GM21390 (cell line): ENCODE data around the gene CCDC187.
"Not testable (repeated sequence)": the region's sequence is repeated elsewhere in the genome, so short reads cannot be mapped to it uniquely, and the experiment has no call there.

Experiments used
- ATAC-seq: cut with Tn5 transposase; IDR thresholded peaks from one replicate; pipeline ENCODE4 v1.9.1; 2021; ENCODE audit not compliant: unreplicated experiment

Gene CCDC187

GRCh38 chr9:136273244-136273865 is 30.5 kb downstream of the CCDC187 start:
- ATAC-seq, result no peak

DNA sequence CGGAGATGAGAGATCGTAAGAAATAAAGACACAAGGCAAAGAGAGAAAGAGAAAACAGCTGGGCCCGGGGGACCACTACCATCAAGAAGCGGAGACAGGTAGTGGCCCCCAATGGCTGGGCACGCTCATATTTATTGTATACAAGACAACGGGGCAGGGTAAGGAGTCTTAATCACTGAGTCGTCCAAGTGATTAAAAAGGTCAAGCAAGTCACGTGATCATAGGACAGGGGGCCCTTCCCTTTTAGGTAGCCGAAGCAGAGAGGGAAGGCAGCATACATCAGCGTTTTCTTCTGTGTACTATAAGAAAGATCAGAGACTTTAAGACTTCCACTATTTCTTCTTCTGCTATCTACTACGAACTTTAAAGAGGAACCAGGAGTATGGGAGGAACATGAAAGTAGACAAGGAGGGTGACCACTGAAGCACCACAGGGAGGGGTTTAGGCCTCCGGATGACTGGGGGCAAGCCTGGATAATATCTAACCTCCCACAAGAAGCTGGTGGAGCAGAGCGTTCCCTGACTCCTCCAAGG is 33.7 kb downstream of the CCDC187 start:
- no peak for ATAC-seq

- ATAC-seq, result no peak
Measured at GRCh38 chr9:136268735-136269134, 35.2 kb downstream of the CCDC187 start.

DNA sequence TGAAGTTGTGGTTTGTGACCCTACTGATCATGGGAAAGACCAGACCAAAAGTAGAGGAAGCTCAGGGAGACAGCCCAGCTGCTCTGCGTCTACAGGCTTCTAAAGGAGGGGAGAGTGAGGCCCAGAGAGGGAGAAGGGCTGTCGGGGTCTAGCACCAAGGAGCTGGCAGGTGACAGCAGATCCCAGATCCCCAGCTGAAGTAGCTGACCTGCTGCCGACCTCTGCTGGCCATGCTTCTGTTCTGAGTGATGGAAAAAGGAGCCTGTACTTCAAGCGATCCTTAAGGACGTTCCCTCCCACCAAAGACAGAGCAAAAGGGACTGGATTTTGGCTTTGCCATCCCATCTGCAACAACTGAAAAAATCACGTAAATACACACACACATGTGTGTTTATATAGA is 35.6 kb downstream of the CCDC187 start:
- ATAC-seq, result no peak

GRCh38 chr9:136267261-136268111 is 36.4 kb downstream of the CCDC187 start:
- ATAC-seq, result peak; percentile 67

DNA sequence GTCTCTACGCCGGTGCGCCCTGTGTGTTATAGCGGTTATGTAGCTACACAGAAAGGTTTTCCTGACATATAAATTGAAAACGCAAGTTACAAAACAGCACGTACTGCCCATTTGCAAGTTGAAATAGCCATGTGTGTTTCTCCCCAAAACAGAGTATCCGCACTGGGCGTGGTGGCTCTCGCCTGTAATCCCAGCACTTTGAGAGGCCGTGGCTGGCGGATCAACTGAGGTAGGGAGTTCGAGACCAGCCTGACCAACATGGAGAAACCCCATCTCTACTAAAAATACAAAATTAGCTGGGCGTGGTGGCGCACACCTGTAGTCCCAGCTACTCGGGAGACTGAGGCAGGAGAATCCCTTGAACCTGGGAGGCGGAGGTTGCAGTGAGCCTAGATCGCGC is 37.3 kb downstream of the CCDC187 start:
- ATAC-seq, result not testable (repeated sequence)

GRCh38 chr9:136265561-136266355 is 38.1 kb downstream of the CCDC187 start:
- ATAC-seq, result no peak

- ATAC-seq, result no peak
Measured at GRCh38 chr9:136264441-136265405, 39.2 kb downstream of the CCDC187 start.

GRCh38 chr9:136264031-136264430 is 39.9 kb downstream of the CCDC187 start:
- ATAC-seq, result no peak

DNA sequence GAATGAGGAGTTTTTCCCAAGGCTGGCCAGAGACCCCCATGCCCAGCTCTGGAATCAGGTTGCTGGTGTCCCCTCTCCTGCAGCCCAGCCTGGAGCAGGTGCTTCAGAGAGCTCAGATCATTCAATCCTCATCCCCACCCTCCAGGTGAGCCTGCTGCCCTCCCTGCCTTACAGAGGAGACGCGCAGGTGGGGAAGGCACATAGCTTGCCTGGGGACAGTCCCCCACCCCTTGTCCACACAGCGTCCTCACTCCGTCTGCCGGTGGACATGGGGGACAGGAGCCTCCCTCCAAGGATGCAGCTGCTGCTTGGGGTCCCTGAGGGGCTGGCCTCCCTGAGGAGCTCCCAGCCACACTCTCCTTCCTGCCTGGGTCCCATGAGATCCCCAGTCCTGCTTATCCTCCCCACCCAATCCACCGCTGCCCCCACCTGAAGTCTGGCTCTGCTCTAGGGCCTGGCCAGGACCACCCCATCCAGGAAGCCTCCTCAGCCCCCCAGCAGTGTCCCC is 41.2 kb downstream of the CCDC187 start:
- ATAC-seq, result no peak

DNA sequence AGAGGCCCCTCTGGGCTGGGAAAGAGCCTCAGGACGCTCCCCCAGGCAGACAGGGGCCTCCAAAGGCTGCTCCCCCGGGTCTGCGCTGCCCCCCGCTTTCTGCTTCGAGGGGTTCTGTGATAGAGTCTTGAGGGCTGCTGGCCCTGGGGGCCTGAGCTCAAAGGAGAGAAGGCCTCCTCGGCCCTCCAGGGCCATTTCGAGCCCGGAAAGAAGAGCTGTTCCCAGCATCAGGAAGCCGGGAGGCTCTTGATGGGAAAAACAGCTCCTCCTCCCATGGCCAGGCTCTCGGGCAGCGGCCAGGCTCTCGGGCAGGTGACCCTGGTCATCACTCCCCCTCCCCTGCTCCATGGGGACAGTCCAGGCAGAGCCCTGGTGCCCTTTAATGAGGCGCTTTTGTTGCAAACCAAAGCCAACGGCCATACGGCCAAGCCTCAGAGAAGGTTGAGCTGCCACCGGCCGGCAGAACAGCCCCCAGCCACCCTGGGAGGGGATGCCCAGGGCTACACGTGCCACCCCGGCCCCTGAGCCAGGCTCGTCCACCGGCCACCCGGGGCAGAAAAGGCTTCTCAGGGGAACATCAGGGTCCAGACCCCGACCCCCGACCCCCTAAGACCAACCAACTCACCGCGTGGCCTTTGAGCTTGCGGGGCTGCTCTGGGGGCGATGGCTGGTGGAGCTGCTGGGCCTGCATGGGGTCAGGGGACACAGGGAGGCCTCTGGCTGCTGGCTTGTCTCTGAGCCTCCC is 42.0 kb downstream of the CCDC187 start:
- no peak for ATAC-seq

DNA sequence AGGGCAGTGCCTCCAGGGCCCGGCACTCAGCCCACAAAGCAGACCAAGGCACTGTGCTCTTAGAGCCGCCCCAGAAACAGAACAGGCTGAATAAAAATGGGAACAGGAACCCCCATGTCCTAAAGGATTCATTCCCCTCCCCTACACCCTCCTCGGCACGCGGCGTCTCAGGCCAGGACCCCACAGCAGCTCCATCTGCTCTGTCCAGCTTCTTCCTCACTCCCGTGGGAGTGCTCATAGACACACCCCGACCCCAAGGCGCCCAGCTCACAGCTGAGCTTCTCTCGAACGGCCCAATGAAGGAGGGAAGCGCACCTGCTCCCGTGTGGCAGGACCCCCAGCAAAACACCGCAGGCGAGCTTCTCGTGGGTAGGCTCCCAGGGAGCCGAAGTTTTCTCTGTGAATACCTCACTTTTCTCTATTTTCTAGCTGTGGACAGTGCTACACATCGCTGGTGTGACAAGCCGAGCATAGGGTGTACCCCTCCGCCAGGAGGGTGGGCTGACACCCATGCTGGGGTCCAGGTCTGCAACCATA is 42.9 kb downstream of the CCDC187 start:
- no peak for ATAC-seq

- no peak for ATAC-seq
Measured at GRCh38 chr9:136260521-136260920, 43.4 kb downstream of the CCDC187 start.

- ATAC-seq, result no peak
Measured at GRCh38 chr9:136259836-136260235, 44.1 kb downstream of the CCDC187 start.

DNA sequence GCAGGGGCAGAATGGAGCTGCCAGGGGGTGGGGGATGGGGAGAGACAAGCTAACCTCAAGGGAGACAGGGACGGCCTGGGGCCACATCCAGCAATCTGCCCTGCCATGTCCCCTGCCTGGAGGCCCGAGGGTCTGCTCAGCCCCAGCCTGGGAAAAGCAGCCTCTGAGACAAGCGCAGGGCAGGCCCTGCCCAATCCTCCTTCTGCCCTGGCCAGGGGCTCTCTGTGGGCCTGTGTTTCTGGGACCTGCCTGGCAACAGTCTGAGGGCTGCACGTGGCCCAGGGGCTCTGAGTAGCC is 44.4 kb downstream of the CCDC187 start:
- no peak for ATAC-seq

DNA sequence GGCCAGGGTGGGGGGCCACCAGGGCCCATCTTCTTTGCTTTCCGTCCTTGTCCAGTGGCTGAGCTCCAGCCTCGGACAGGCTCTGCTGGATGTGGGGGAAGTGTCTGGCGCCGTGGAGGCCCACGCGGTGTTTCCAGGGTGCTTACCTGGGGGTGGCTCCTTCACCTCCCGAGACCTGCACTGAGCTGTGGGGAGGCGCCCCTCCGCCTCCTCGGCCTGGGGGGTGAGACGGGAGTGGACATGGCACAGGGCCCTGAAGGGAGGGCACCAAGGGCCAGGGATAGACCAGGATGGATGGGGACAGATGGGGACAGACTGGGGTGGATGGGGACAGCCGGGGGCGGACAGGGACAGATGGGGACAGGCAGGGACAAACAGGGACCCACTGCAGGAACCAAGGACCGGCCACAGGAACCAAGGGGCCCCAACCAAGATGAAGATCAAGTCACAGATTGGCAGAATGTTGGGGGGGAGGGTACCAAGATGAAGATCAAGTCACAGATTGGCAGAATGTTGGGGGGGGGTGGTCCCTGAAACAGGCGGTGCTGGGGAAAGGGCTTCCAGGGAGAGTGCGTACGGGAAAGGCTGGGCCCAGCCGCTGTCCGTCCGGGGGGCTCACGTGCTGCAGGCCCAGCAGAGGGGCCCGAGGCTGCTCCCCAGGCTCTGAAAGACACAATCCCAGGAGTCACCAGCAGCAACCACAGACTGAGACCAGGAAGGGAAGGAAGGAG is 44.9 kb downstream of the CCDC187 start:
- ATAC-seq, result no peak

DNA sequence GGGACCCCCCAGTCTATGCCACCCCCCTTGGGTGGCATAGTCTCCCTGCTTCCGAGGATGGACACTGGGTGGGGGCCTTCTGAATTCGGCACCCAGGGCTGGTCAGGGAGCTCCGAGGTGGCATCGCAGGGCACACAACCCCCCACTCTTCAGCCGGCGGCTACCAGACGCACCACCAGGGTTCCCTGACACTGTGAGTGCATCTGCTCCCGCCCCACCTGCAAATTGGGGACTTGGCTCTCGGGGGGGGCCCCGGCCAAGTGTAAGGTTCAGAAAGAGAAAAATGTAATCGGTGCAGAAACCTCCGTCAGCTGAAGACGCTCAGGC is 45.6 kb downstream of the CCDC187 start:
- no peak for ATAC-seq

GRCh38 chr9:136257381-136258298 is 46.3 kb downstream of the CCDC187 start:
- no peak for ATAC-seq
